Measurements from ENCODE around the gene HSFX4. TPM values are rescaled to one million over a fixed set of nuclear protein-coding genes. Genes with fewer than 3 reads are reported as not detected.
A peak's percentile ranks its signal among the peaks of the same experiment; 100 is the strongest.
"Not testable (repeated sequence)": the region's sequence is repeated elsewhere in the genome, so short reads cannot be mapped to it uniquely, and the experiment has no call there.

Gene HSFX4
- total and polyA plus RNA-seq, 9 of the 15 experiments (the other 6 are each of a cell fraction or from before 2014, with no cell fraction given): 0.10 to 0.24 (median 0.14) TPM; not detected in 6

- Histone ChIP-seq H3K27me3 (ENCODE audit: control insufficient read depth in 2 of 2, insufficient read depth in 2 of 2, low read length in 2 of 2) (no peaks in the 10 kb centered on the region), H3K4me1 (replicated peaks in 1 of 2; ENCODE audit: control insufficient read depth in 2 of 2, insufficient read depth in 2 of 2, low read length in 2 of 2) (no peaks in the 10 kb centered on the region; a peak in 1 of 5 replicates), H3K9ac (ENCODE audit: insufficient read depth in 1 of 2, low read depth in 2 of 2, low read length in 2 of 2) (no peak overlapping the region), H2AFZ (ENCODE audit: low read depth, low read length) (no peak overlapping the region), H3K4me2 (ENCODE audit: insufficient read depth, low read length) (no peak overlapping the region), H3K9me1 (ENCODE audit: control insufficient read depth, insufficient read depth, low read length) (no peaks in the 10 kb centered on the region), H4K20me1 (replicated peaks; ENCODE audit: control insufficient read depth, insufficient read depth, low read length) (no peaks in the 10 kb centered on the region), H3K27ac (ENCODE audit: extremely low read depth, low read depth, low read length) (no peak overlapping the region), H3K36me3 (ENCODE audit: control insufficient read depth, insufficient read depth, low read length) (no peaks in the 10 kb centered on the region), H3K4me3 (no peak overlapping the region), H3K79me2 (ENCODE audit: control insufficient read depth, insufficient read depth, low read length) (no peaks in the 10 kb centered on the region), H3K9me3 (replicated peaks; ENCODE audit: control insufficient read depth, insufficient read depth, low read depth, low read length) (no peaks in the 10 kb centered on the region)
- ATAC-seq (peak; percentile 62), DNase-seq (ENCODE audit: extremely low read depth in 1 of 4, low spot score in 3 of 4) (peak in 1 of 4 experiments; percentile 19), FAIRE-seq (no peak)
- ChIA-PET POLR2A (interaction anchor here (0.7 kb wide), 1 partner anchor 919 kb away, joined by 3 read pairs; no protein-coding TSS in a partner anchor), CTCF (ENCODE audit: low intra/inter-chr PET ratio) (no interaction called here)
- intact Hi-C loops (cut with micrococcal nuclease): no loop called here
- 40% methylated on average over 3 of the region's 3 CpGs for WGBS (ENCODE audit: insufficient coverage, low coverage, missing lambda C conversion rate)
- TF ChIP-seq CBFA2T3 (IDR thresholded peaks at IDR 0.05): peak; percentile 24; the same call in 1 of the 2 replicates
- no peak for TF ChIP-seq NCOA4 (IDR thresholded peaks at IDR 0.05; ENCODE audit: partially characterized antibody)
- TF ChIP-seq ZNF785 (CRISPR knock-in tag; IDR thresholded peaks at IDR 0.05): no peak
- TF ChIP-seq KDM1A (IDR thresholded peaks at IDR 0.05): peak in 1 of 2 experiments; percentile 22; a peak in 2 of 4 replicates
- TF ChIP-seq, protein P1, sequence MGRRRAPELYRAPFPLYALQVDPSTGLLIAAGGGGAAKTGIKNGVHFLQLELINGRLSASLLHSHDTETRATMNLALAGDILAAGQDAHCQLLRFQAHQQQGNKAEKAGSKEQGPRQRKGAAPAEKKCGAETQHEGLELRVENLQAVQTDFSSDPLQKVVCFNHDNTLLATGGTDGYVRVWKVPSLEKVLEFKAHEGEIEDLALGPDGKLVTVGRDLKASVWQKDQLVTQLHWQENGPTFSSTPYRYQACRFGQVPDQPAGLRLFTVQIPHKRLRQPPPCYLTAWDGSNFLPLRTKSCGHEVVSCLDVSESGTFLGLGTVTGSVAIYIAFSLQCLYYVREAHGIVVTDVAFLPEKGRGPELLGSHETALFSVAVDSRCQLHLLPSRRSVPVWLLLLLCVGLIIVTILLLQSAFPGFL (CRISPR knock-in tag; IDR thresholded peaks at IDR 0.05): no peak
- 0 out of 4 replicates have a peak, but pooled peaks of 1 of the 2 experiments have one; percentile 27 for TF ChIP-seq RCOR1 (IDR thresholded peaks at IDR 0.05; ENCODE audit: borderline replicate concordance in 1 of 2, low read depth in 2 of 2, low read length in 2 of 2)
- TF ChIP-seq SUPT5H (IDR thresholded peaks at IDR 0.05): no peak
- no TSS peak for BruUV-seq (replicated peaks)
- in situ Hi-C loops (cut with MboI): no loop called here
Observed at GRCh38 chrX:149916745-149917392, 12.5 kb upstream of the HSFX4 start.

DNA sequence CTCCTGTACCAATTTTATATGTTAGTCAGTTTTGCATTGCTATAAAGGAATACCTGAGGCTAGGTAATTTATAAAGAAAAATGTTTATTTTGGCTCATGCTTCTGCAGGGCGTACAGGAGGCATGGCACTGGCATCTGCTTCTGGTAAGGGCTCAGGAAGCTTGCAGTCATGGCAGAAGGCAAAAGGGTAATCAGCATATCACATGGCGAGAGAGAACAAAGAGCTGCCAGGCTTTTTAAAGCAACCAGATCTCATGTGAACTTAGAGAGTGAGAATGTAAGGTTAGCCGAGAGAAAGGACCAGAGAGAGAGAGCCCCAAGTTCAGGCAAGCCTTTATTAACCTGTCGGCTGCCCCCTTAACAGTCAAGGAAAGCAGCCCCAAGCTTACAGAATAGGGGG, 5.5 kb upstream of the HSFX4 start:
- BruUV-seq (replicated peaks); H3K4me1 ChIP-seq (replicated peaks in 1 of 2; ENCODE audit: control insufficient read depth in 2 of 2, insufficient read depth in 2 of 2, low read length in 2 of 2); ATAC-seq; H3K4me3 ChIP-seq; H3K4me2 ChIP-seq (ENCODE audit: insufficient read depth, low read length); POLR2A ChIA-PET; H3K27me3 ChIP-seq (ENCODE audit: control insufficient read depth in 2 of 2, insufficient read depth in 2 of 2, low read length in 2 of 2); DNase-seq (ENCODE audit: extremely low read depth in 1 of 4, low spot score in 3 of 4); in situ Hi-C loops (cut with MboI); H3K36me3 ChIP-seq (ENCODE audit: control insufficient read depth, insufficient read depth, low read length); H3K79me2 ChIP-seq (ENCODE audit: control insufficient read depth, insufficient read depth, low read length); H4K20me1 ChIP-seq (replicated peaks; ENCODE audit: control insufficient read depth, insufficient read depth, low read length); intact Hi-C loops (cut with micrococcal nuclease); H3K9me3 ChIP-seq (replicated peaks; ENCODE audit: control insufficient read depth, insufficient read depth, low read depth, low read length); H3K27ac ChIP-seq (ENCODE audit: extremely low read depth, low read depth, low read length); H3K9ac ChIP-seq (ENCODE audit: insufficient read depth in 1 of 2, low read depth in 2 of 2, low read length in 2 of 2); CTCF ChIA-PET (ENCODE audit: low intra/inter-chr PET ratio); H2AFZ ChIP-seq (ENCODE audit: low read depth, low read length); H3K9me1 ChIP-seq (ENCODE audit: control insufficient read depth, insufficient read depth, low read length): not testable (repeated sequence)
- FAIRE-seq: peak; percentile 65
- no CpG with 5 or more reads among the region's 4 CpGs for WGBS (ENCODE audit: insufficient coverage, low coverage, missing lambda C conversion rate)

DNA sequence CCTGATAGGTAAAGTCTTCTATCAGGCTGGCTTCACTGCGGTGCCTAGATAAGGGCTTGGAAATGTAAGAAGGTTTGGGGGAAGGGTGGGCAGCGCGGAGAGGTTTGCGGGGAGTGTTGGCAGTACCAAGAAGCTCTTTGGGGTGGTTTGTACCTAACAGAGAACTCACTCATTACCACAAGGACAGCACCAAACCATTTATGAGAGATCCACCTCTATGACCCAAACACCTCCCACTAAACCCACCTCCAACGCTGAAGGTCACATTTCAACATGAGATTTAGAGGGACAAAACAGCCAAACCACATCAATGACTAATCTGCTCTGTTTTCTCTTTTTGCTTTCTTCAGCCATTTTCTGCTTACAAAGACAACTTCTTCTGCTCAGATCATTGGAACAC, 4.9 kb upstream of the HSFX4 start:
- H3K27me3 ChIP-seq (ENCODE audit: control insufficient read depth in 2 of 2, insufficient read depth in 2 of 2, low read length in 2 of 2); H2AFZ ChIP-seq (ENCODE audit: low read depth, low read length); H3K9me1 ChIP-seq (ENCODE audit: control insufficient read depth, insufficient read depth, low read length); intact Hi-C loops (cut with micrococcal nuclease); H4K20me1 ChIP-seq (replicated peaks; ENCODE audit: control insufficient read depth, insufficient read depth, low read length); BruUV-seq (replicated peaks); in situ Hi-C loops (cut with MboI); H3K79me2 ChIP-seq (ENCODE audit: control insufficient read depth, insufficient read depth, low read length); H3K4me2 ChIP-seq (ENCODE audit: insufficient read depth, low read length); H3K9ac ChIP-seq (ENCODE audit: insufficient read depth in 1 of 2, low read depth in 2 of 2, low read length in 2 of 2); H3K27ac ChIP-seq (ENCODE audit: extremely low read depth, low read depth, low read length); H3K4me3 ChIP-seq; DNase-seq (ENCODE audit: extremely low read depth in 1 of 4, low spot score in 3 of 4); H3K36me3 ChIP-seq (ENCODE audit: control insufficient read depth, insufficient read depth, low read length); H3K9me3 ChIP-seq (replicated peaks; ENCODE audit: control insufficient read depth, insufficient read depth, low read depth, low read length); FAIRE-seq; CTCF ChIA-PET (ENCODE audit: low intra/inter-chr PET ratio); H3K4me1 ChIP-seq (replicated peaks in 1 of 2; ENCODE audit: control insufficient read depth in 2 of 2, insufficient read depth in 2 of 2, low read length in 2 of 2); POLR2A ChIA-PET: not testable (repeated sequence)
- WGBS (ENCODE audit: insufficient coverage, low coverage, missing lambda C conversion rate): no CpG with 5 or more reads among the region's 5 CpGs
- peak; percentile 21; the same call in 2 of the 3 replicates for ATAC-seq

Measured in K562 (cell line).